IPS-20b (cell line): Measurements from ENCODE around the gene TSC2.
"Not testable (repeated sequence)": the region's sequence is repeated elsewhere in the genome, so short reads cannot be mapped to it uniquely, and the experiment has no call there.

ENCODE experiments used
- H3K27ac ChIP-seq: one replicate; pipeline ENCODE4 v1.5.1; 2013; ENCODE audit warnings: low read length
- H3K27me3 ChIP-seq: 2 replicates; pipeline ENCODE4 v1.6.1; 2013; ENCODE audit warnings: mild to moderate bottlenecking, low read length, inconsistent platforms; ENCODE audit not compliant: insufficient read depth
- H3K36me3 ChIP-seq: 2 replicates; pipeline ENCODE4 v1.6.1; 2013; ENCODE audit warnings: low read depth, mild to moderate bottlenecking, inconsistent platforms, low read length, moderate library complexity; ENCODE audit not compliant: insufficient read depth
- H3K4me1 ChIP-seq: 2 replicates; pipeline ENCODE4 v1.6.1; 2013; ENCODE audit warnings: mild to moderate bottlenecking, control low read depth, inconsistent platforms, low read length, moderate library complexity; ENCODE audit not compliant: insufficient read depth
- H3K4me3 ChIP-seq: 2 replicates; pipeline ENCODE4 v1.5.1; 2013; ENCODE audit warnings: mild to moderate bottlenecking, low read length, inconsistent platforms
- H3K9ac ChIP-seq: 2 replicates; pipeline ENCODE4 v1.6.1; 2013; ENCODE audit warnings: low read depth, mild to moderate bottlenecking, inconsistent platforms, low read length, moderate library complexity
- H3K9me3 ChIP-seq: 2 replicates; pipeline ENCODE4 v1.6.1; 2013; ENCODE audit warnings: mild to moderate bottlenecking, low read depth, low read length, inconsistent platforms; ENCODE audit not compliant: insufficient read depth

TSC2 gene

DNA sequence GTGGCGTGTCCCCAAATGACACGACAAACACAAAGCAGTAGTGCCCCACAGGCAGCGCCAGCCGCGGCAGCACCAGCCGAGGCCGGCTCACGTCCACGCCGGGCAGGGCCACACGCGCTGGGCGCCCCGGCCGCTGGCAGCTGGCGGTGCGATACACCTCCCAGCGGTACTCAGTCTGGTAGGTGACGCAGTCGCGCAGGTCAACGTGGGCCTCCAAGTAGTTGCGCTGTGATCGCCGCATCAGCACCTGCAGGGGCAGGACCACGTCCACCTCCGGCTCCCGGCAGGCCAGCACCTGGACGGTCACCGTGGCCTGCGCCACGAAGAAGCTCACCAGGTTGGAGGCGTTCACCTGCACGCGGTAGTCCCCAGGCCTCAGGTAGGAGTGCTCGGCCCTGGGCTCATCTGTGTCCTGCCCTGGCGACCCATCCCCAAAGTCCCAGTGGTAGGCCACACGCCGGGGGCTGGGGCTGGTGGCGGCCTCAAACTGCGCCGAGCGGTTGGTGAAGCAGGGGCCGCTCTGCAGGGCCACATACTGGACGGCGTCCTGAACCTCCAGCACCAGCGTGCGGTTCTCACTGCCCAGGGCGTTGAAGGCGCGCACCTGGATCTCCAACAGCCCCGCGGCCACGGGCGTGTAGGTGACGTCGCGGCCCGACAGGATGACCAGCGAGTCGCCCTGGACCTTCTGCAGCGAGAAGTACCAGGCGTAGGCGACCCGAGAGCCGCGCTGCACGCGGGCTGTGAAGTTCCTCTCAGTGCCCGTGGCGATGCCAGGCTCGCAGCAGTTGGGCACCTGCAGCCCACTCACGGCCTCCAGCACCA lies 60.9 kb downstream of the TSC2 start:
- not testable (repeated sequence) for H3K9ac ChIP-seq, H3K27ac ChIP-seq, H3K9me3 ChIP-seq, H3K4me3 ChIP-seq, H3K36me3 ChIP-seq, H3K27me3 ChIP-seq, H3K4me1 ChIP-seq

- H3K9me3 ChIP-seq, H3K27me3 ChIP-seq, H3K27ac ChIP-seq, H3K4me1 ChIP-seq, H3K4me3 ChIP-seq, H3K36me3 ChIP-seq, H3K9ac ChIP-seq: not testable (repeated sequence)
These were observed 61.4 kb downstream of the TSC2 start for GRCh38 chr16:2109271-2109580.

GRCh38 chr16:2109872-2110271 lies 62.1 kb downstream of the TSC2 start:
- not testable (repeated sequence) for H3K27me3 ChIP-seq, H3K36me3 ChIP-seq, H3K4me3 ChIP-seq, H3K9ac ChIP-seq, H3K27ac ChIP-seq, H3K4me1 ChIP-seq, H3K9me3 ChIP-seq

GRCh38 chr16:2110332-2111008 lies 62.7 kb downstream of the TSC2 start:
- not testable (repeated sequence) for H3K36me3 ChIP-seq, H3K27me3 ChIP-seq, H3K9me3 ChIP-seq, H3K4me1 ChIP-seq, H3K9ac ChIP-seq, H3K27ac ChIP-seq, H3K4me3 ChIP-seq

GRCh38 chr16:2111009-2111353 lies 63.2 kb downstream of the TSC2 start:
- not testable (repeated sequence) for H3K36me3 ChIP-seq, H3K27me3 ChIP-seq, H3K4me3 ChIP-seq, H3K9ac ChIP-seq, H3K4me1 ChIP-seq, H3K27ac ChIP-seq, H3K9me3 ChIP-seq

- not testable (repeated sequence) for H3K36me3 ChIP-seq, H3K4me1 ChIP-seq, H3K9ac ChIP-seq, H3K27me3 ChIP-seq, H3K4me3 ChIP-seq, H3K9me3 ChIP-seq, H3K27ac ChIP-seq
These were observed 63.9 kb downstream of the TSC2 start for GRCh38 chr16:2111412-2112335.

DNA sequence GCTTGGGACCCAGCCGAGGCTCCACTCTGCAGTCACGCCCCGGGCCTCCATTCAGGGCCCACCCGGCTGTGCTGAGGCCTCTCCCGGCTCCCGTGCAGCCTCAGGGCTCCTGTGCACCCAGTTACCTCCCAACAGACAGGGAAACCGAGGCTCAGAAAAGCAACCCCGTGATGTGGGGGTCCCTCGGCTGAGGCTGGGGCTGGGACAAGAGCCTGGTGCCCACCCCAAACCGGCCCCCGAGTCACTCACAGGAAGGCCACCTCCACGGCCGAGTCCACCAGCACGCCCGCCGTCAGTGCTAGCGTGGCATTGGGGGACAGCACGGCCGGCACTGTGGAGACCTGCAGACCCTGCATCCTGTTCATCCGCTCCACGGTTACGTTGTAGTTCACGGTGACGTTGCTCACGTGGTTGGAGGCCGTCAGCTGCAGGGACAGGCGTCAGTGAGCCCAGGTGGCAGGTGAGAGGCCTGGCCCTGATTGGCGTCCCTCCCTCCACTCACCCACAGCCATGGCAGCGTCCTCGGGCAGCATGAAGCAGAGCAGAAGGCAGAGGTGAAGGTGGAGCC lies 64.8 kb downstream of the TSC2 start:
- not testable (repeated sequence) for H3K36me3 ChIP-seq, H3K4me1 ChIP-seq, H3K27ac ChIP-seq, H3K4me3 ChIP-seq, H3K27me3 ChIP-seq, H3K9ac ChIP-seq, H3K9me3 ChIP-seq

GRCh38 chr16:2114225-2114624 lies 66.4 kb downstream of the TSC2 start:
- H3K36me3 ChIP-seq, H3K9ac ChIP-seq, H3K9me3 ChIP-seq, H3K27me3 ChIP-seq, H3K4me1 ChIP-seq, H3K27ac ChIP-seq, H3K4me3 ChIP-seq: not testable (repeated sequence)

- H3K27ac ChIP-seq, H3K9me3 ChIP-seq, H3K4me1 ChIP-seq, H3K27me3 ChIP-seq, H3K4me3 ChIP-seq, H3K36me3 ChIP-seq, H3K9ac ChIP-seq: not testable (repeated sequence)
These were observed 67.3 kb downstream of the TSC2 start for GRCh38 chr16:2114885-2115590.

- Histone ChIP-seq H3K36me3 (no peaks in the 10 kb centered on the region), H3K27me3 (no peaks in the 10 kb centered on the region), H3K4me3 (no peak overlapping the region), H3K4me1 (no peaks in the 10 kb centered on the region), H3K27ac (no peak overlapping the region), H3K9ac (no peak overlapping the region), H3K9me3 (no peaks in the 10 kb centered on the region)
These were observed 67.8 kb downstream of the TSC2 start for GRCh38 chr16:2115591-2115973.

DNA sequence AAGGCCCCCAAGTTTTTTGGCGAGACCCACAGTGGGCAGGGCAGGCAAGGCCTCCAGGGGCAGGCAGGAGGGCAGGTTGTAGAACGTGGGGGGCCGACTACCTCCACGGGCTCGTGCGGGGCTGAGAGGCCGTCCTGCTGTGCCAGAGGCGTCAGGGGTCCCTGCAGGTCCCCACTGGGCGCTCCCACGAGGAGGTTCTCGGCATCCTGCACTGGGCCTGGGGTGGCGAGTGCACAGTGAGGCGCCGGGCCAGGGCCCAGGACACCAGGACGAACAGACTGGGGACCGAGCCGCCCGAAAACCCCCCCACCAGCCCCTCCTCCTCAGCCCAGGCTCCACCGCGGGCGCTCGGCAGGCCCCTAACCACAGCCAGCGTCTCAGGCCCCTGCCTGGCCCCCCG lies 68.6 kb downstream of the TSC2 start:
- H3K4me1 ChIP-seq, H3K4me3 ChIP-seq, H3K27ac ChIP-seq, H3K36me3 ChIP-seq, H3K27me3 ChIP-seq, H3K9me3 ChIP-seq, H3K9ac ChIP-seq: not testable (repeated sequence)
